Endometrial microvascular endothelial cells (primary cell): ENCODE data around the gene MYBBP1A. TPM values are rescaled to one million over a fixed set of nuclear protein-coding genes. Genes with fewer than 3 reads are reported as not detected.
"Not testable (repeated sequence)": the region's sequence is repeated elsewhere in the genome, so short reads cannot be mapped to it uniquely, and the experiment has no call there.

Source experiments
- in situ Hi-C: cut with HindIII; loops from 2 replicates; pipeline ENCODE4 v1.10.0; 2017; ENCODE audit warnings: low sequenced_read_pairs, low pct_unique_long_range_greater_than_20kb; ENCODE audit errors: inconsistent ontology term
- total RNA-seq: library from RNA; depleted of rRNA; stranded (reverse); fragments of >200 nt; gene quantifications from one replicate; pipeline ENCODE4 v1.2.3, GENCODE V29; 2015; ENCODE audit errors: inconsistent ontology term

The MYBBP1A gene
- total RNA-seq, 1 donor from 2014 or later, result 111 TPM

DNA sequence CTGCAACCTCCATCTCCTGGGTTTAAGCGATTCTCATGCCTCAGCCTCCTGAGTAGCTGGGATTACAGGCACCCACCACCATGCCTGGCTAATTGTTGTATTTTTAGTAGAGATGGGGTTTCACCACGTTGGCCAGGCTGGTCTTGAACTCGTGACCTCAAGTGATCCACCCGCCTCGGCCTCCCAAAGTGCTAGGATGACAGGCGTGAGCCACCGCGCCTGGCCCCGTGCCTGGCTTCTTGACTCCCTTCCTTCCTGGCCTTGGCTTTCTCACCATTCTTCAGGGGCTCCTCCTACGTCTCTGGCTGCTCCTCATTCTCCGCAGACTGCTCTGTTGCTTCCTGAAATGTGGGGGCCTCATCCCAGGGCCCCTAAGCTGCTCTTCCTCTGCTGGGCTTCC is 34.9 kb upstream of the MYBBP1A start:
- in situ Hi-C loops, result not testable (repeated sequence)

GRCh38 chr17:4588898-4589625 is 33.9 kb upstream of the MYBBP1A start:
- in situ Hi-C loops, result no loop called here

- in situ Hi-C loops, result no loop called here
Measured at GRCh38 chr17:4588391-4588790, 33.2 kb upstream of the MYBBP1A start.

- in situ Hi-C loops, result no loop called here
Measured at GRCh38 chr17:4587803-4588202, 32.6 kb upstream of the MYBBP1A start.

GRCh38 chr17:4587195-4587594 is 32.0 kb upstream of the MYBBP1A start:
- in situ Hi-C loops, result no loop called here

GRCh38 chr17:4586043-4586442 is 30.9 kb upstream of the MYBBP1A start:
- in situ Hi-C loops, result no loop called here

DNA sequence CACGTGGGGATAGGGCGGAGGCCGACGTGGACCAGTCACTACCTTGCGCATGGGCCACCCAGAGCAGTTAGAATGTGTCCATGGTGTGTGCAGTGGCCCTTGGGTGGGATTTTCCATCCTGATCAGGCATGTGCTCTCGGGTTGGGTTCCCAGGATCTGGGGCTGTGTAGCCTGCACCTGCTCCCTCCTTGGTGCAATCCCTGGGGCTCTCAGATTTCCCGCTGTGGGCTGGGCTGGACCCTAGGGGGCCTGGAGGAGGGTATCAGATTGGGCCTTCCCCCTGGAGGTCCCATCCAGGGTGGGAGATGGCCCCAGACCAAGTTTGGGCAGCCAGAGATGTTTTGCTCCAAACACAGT is 30.4 kb upstream of the MYBBP1A start:
- in situ Hi-C loops, result no loop called here

DNA sequence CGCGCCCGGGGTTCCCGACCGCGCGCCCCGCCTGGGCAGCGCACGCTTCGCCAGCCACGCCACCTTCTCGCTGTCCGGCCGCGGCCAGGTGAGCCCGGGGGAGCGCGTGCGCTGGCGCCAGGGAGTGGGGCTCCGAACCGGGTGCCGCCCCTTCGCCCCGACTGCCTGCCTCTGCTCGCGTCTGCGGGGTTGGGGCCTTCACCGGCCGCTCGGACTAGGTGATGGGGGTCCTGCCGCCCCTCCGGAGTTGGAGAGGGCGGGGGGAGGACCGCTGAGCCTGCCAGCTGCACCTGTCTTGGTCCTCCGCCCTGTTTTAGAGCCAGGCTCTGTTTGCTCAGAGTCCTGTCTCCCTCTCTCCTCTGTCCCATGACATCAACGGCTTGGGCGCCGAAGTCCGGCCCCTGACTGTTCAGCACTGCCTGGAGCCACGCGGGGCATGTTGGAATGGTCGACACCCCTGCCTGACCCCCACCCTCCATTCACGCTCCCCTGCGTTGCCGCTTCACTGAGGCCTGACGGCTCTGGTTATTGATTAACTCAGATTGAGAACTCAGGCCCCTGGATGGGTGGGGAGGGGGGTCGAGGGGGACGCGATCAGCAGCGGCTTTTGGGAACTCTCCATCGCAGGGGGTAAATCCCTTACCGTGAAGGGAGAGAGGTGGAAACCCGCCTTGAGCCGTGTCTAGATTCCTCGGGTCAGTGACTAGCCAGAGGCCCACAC is 29.9 kb upstream of the MYBBP1A start:
- in situ Hi-C loops, result no loop called here

- in situ Hi-C loops, result no loop called here
Measured at GRCh38 chr17:4584101-4584916, 29.1 kb upstream of the MYBBP1A start, which contains the start of gene SMTNL2. Gene SMTNL2 (plus strand): TSS chr17:4584529. CDS start chr17:4584606, 77 bp downstream.

DNA sequence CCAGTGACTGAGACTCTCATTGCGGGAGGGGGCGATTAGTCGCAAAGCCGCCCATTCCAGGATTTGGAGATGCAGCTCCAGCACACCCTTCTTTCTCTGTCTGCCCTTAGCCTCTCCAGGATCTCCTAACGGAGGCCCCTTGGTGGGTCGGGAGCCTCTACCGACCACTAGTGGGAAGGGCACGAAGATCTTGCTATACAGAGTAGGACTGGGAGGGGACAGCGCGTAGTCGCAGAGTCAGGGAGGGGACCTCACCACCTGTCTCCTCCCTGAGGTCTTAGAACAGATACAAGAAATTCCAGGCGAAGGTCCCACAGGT is 28.6 kb upstream of the MYBBP1A start:
- in situ Hi-C loops, result no loop called here

DNA sequence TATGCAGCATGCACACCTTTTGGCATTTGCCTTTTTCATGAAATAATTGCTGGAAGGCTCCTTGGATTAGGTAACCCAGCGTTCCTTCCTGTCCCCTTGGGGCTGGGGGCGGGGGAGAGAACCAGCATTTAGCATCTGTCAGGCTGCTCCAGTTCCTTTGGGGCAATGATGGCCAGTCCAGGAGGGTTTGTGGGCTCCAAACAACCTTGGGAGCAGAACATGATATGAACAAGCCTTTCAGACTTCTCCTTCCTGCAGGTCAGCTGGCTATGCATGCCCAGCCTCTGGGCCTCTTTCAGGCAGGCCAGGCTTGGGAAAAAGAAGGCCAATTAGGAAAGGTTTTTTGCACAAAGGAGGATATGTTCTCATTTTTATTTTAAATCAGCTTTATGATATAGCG is 28.0 kb upstream of the MYBBP1A start:
- in situ Hi-C loops, result no loop called here

DNA sequence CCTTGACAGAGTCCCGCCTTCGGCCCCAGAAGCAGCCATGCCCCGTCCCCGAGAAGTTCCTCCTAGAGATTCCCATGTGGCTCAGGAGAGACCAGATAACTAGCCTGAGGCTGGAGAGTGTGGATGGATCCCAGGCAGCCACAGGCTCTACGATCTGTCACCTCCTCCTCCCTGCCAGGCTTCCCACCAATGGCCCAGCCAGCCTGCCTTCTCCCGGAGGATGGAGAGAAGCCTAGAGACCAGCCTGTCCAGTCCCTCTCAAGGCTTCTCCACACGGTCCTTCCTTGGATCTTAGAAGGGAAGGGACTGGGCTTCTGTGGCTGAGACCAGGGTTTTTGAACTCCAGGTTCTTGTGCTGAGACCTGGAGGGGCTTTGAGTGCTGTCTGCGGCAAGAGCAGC is 27.5 kb upstream of the MYBBP1A start:
- in situ Hi-C loops, result no loop called here

GRCh38 chr17:4582101-4582501 is 26.9 kb upstream of the MYBBP1A start:
- in situ Hi-C loops, result no loop called here

- in situ Hi-C loops, result no loop called here
Measured at GRCh38 chr17:4580291-4580690, 25.1 kb upstream of the MYBBP1A start.

DNA sequence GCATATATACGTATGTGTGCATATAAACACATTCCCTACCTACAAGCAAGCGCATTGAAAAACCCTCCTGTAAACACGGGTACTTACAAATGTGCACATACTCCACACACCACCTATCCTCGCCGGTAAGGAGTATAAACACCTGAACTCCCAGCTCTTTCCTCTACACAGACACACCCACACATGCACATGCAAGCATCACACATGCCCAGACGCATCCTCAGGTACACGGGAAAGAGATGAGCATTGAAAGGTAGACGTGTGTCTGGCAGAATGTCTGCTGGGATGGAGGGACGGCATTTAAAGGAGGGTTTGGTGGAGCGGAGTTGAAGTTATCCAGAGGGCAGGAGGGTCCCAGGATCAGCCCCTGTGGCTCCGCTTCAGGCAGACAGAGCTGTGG is 24.5 kb upstream of the MYBBP1A start:
- in situ Hi-C loops, result no loop called here

GRCh38 chr17:4578349-4578748 is 23.2 kb upstream of the MYBBP1A start:
- in situ Hi-C loops, result not testable (repeated sequence)

DNA sequence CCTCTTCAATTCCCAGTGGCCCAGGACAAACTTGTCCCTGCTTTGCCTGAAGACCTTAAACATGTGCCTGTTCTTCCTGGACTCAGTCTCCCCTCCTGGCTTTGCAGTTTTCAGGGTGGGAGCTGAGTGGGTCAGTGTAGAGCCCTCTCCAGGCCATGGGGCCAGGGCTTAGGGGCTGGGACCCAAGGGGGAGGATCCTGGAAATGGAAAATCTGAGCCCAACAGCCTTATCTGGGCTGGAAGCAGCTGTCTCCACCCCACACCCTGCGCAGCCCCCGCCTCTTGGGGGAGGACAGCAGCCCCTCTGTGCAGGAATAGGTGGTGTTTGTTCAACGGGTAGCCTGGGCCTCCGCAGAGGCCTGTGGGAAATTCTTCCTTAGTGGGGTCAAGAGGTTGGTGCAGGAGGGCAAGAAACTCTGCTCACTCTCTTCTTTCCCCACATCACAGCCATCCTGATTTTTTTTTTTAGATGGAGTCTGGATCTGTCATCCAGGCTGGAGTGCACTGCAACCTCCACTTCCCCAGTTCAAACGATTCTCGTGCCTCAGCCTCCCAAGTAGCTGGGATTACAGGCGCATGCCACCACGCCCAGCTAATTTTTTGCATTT is 22.3 kb upstream of the MYBBP1A start:
- in situ Hi-C loops, result no loop called here

DNA sequence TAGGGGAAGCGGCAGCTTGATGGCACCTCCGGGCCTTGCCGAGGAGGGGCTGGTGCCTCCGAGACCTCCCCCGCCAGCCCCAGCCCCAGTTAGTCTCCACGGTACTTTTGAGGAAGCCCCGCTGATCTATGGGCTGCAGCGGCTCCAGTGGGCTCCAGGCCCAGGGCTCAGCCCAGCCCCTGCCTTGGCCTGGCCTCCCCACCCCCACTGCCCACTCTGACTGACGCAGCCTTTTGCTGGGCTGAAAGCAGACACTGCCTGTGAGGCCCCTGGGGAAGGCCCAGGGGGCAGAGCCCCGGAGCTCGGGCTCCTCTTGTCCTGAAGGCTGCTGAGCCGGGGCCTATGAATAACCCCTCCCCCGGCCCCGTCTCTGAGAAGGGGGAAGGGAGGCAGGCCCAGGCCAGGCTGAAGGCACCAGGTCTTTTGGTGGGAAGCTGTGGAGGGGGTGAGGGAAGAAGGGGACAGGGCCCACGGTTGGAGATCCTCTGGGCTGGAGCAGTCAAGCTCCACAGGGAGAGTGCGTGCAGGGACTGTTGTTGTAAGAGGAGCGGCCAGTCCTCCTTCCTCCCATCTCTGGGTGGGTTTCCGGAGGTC is 21.6 kb upstream of the MYBBP1A start:
- in situ Hi-C loops, result no loop called here

DNA sequence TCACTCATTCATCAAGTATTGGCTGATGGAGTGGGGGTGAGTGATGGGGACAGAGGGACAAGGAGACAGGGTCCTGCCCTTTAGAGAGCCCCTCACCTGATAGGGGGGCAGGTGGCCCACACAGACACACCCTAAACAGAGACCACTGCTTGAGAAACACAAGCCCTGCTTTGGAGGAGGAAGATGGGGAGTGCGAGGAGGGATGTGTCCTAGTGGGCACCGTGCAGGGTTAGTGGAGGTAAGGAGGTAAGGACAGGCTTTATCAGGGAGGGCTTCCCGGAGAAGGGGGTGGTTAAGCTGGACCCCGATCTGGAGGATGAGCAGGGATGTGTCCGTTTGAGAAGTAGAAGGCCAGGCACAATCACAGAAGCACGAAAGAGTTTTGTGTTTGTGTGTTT is 21.0 kb upstream of the MYBBP1A start:
- in situ Hi-C loops, result no loop called here
